HEK293 (cell line): ENCODE measurements around the gene TTC13.

Experiments
- CTCF ChIA-PET: fragments of 350-600 bp; formaldehyde crosslinking; extraction: SDS; loops from one replicate; lab custom pipeline; 2021; ENCODE audit warnings: antibody characterized with exemption; lab: Yijun Ruan, JAX
- POLR2A ChIA-PET: fragments of 300-600 bp; formaldehyde crosslinking; extraction: SDS; loops from one replicate; lab custom pipeline; 2020; ENCODE audit warnings: antibody characterized with exemption, inconsistent platforms; lab: Yijun Ruan, JAX
- H3K27ac ChIP-seq: fragments of 200-500 bp; sonication (Bioruptor generic); 2 replicates; pipeline ENCODE4 v1.5.1; 2014; ENCODE audit warnings: low read depth, low read length, control low read depth, inconsistent platforms; ENCODE audit errors: extremely low read depth
- H3K36me3 ChIP-seq, 2 experiments: fragments of 200-500 bp in 1 of 2; sonication (Bioruptor generic) in 1 of 2; 1 replicate in 1 of 2; 2 replicates in 1 of 2; pipeline ENCODE4 v1.5.1; 2014 to 2017; ENCODE audit warnings: inconsistent platforms in 2 of 2, low read length in 2 of 2; ENCODE audit not compliant: control insufficient read depth in 2 of 2, insufficient read depth in 1 of 2
- H3K4me1 ChIP-seq: fragments of 200-500 bp; sonication (Bioruptor generic); 2 replicates; pipeline ENCODE4 v1.5.1; 2014; ENCODE audit warnings: mild to moderate bottlenecking, low read length, inconsistent platforms; ENCODE audit not compliant: control insufficient read depth, insufficient read depth
- H3K4me3 ChIP-seq: 2 replicates; pipeline ENCODE4 v1.5.1; 2011; ENCODE audit warnings: low read depth, mild to moderate bottlenecking, control low read depth, low read length, moderate library complexity
- H3K9me3 ChIP-seq: fragments of 200-500 bp; sonication (Bioruptor generic); 2 replicates; pipeline ENCODE4 v1.5.1; 2014; ENCODE audit warnings: low read depth, low read length, inconsistent platforms; ENCODE audit not compliant: control insufficient read depth, insufficient read depth
- EGR2 ChIP-seq: fragments of 450-650 bp; formaldehyde crosslinking; IDR thresholded peaks from 2 replicates; pipeline ENCODE4 v1.5.1; 2016; ENCODE audit warnings: low read depth, missing biosample characterization, missing genetic modification characterization
- INSM2 ChIP-seq: fragments of 450-650 bp; formaldehyde crosslinking; IDR thresholded peaks from 2 replicates; pipeline ENCODE4 v1.5.1; 2016; ENCODE audit warnings: missing biosample characterization, missing genetic modification characterization
- KLF10 ChIP-seq: fragments of 450-650 bp; IDR thresholded peaks from 2 replicates; pipeline ENCODE4 v1.5.1; 2018; ENCODE audit warnings: missing biosample characterization, mild to moderate bottlenecking, missing genetic modification characterization
- KLF9 ChIP-seq: fragments of 450-650 bp; formaldehyde crosslinking; IDR thresholded peaks from 2 replicates; pipeline ENCODE4 v1.5.1; 2016; ENCODE audit warnings: missing biosample characterization, missing genetic modification characterization, low read depth
- PRDM1 ChIP-seq: fragments of 450-650 bp; formaldehyde crosslinking; IDR thresholded peaks from 2 replicates; pipeline ENCODE4; 2016; ENCODE audit warnings: missing biosample characterization, missing genetic modification characterization
- PRDM6 ChIP-seq: fragments of 450-650 bp; formaldehyde crosslinking; IDR thresholded peaks from 2 replicates; pipeline ENCODE4 v1.5.1; 2017; ENCODE audit warnings: missing biosample characterization, missing genetic modification characterization
- TRIM28 ChIP-seq: IDR thresholded peaks from 2 replicates; pipeline ENCODE4 v1.6.1; 2011; ENCODE audit warnings: low read length, control low read depth, borderline replicate concordance
- ZNF18 ChIP-seq: fragments of 450-650 bp; formaldehyde crosslinking; IDR thresholded peaks from 2 replicates; pipeline ENCODE4 v1.5.1; 2016; ENCODE audit warnings: missing biosample characterization, missing genetic modification characterization
- ZNF19 ChIP-seq: fragments of 450-650 bp; formaldehyde crosslinking; IDR thresholded peaks from 2 replicates; pipeline ENCODE4; 2016; ENCODE audit warnings: missing biosample characterization, missing genetic modification characterization, low read depth
- ZNF214 ChIP-seq: fragments of 450-650 bp; formaldehyde crosslinking; IDR thresholded peaks from 2 replicates; pipeline ENCODE4 v1.5.1; 2017; ENCODE audit warnings: missing biosample characterization, mild to moderate bottlenecking, missing genetic modification characterization, borderline replicate concordance
- ZNF23 ChIP-seq: fragments of 450-650 bp; formaldehyde crosslinking; IDR thresholded peaks from 2 replicates; pipeline ENCODE4 v1.5.1; 2016; ENCODE audit warnings: missing biosample characterization, missing genetic modification characterization, borderline replicate concordance
- ZNF239 ChIP-seq: fragments of 450-650 bp; formaldehyde crosslinking; IDR thresholded peaks from 2 replicates; pipeline ENCODE4 v1.5.1; 2016; ENCODE audit warnings: missing biosample characterization, missing genetic modification characterization
- ZNF404 ChIP-seq: fragments of 450-650 bp; formaldehyde crosslinking; IDR thresholded peaks from 2 replicates; pipeline ENCODE4 v1.5.1; 2017; ENCODE audit warnings: missing biosample characterization, missing genetic modification characterization
- ZNF423 ChIP-seq: fragments of 450-650 bp; formaldehyde crosslinking; IDR thresholded peaks from 2 replicates; pipeline ENCODE4 v1.5.1; 2016; ENCODE audit warnings: missing biosample characterization, missing genetic modification characterization
- ZNF426 ChIP-seq: fragments of 450-650 bp; formaldehyde crosslinking; IDR thresholded peaks from 2 replicates; pipeline ENCODE4 v1.5.1; 2017; ENCODE audit warnings: missing biosample characterization, missing genetic modification characterization, mild to moderate bottlenecking, inconsistent platforms, moderate library complexity
- ZNF48 ChIP-seq: fragments of 450-650 bp; formaldehyde crosslinking; IDR thresholded peaks from 2 replicates; pipeline ENCODE4 v1.5.1; 2016; ENCODE audit warnings: missing biosample characterization, missing genetic modification characterization
- ZNF501 ChIP-seq: fragments of 450-650 bp; formaldehyde crosslinking; IDR thresholded peaks from 2 replicates; pipeline ENCODE4 v1.5.1; 2016; ENCODE audit warnings: missing biosample characterization, missing genetic modification characterization
- ZNF518A ChIP-seq: fragments of 450-650 bp; formaldehyde crosslinking; conservative IDR thresholded peaks from 2 replicates; pipeline ENCODE4 v1.5.1; 2016; ENCODE audit warnings: low read depth, missing biosample characterization, missing genetic modification characterization
- ZNF624 ChIP-seq: fragments of 450-650 bp; formaldehyde crosslinking; IDR thresholded peaks from 2 replicates; pipeline ENCODE4 v1.5.1; 2017; ENCODE audit warnings: missing biosample characterization, missing genetic modification characterization
- ZNF654 ChIP-seq: fragments of 450-650 bp; formaldehyde crosslinking; IDR thresholded peaks from 2 replicates; pipeline ENCODE4 v1.5.1; 2016; ENCODE audit warnings: low read depth, missing biosample characterization, missing genetic modification characterization
- ZNF692 ChIP-seq: fragments of 450-650 bp; formaldehyde crosslinking; IDR thresholded peaks from 2 replicates; pipeline ENCODE4 v1.5.1; 2016; ENCODE audit warnings: missing biosample characterization, missing genetic modification characterization
- ZNF704 ChIP-seq: fragments of 450-650 bp; formaldehyde crosslinking; IDR thresholded peaks from 2 replicates; pipeline ENCODE4 v1.5.1; 2016; ENCODE audit warnings: missing biosample characterization, missing genetic modification characterization

TTC13 gene

GRCh38 chr1:230894664-230895063, 84.0 kb downstream of the TTC13 start (continued):
- TF ChIP-seq INSM2 (tag by site-specific recombination) (no peak), ZNF18 (tag by site-specific recombination) (no peak)

- Histone ChIP-seq H3K4me1 (no peaks in the 10 kb centered on the region), H3K36me3 (no peaks in the 10 kb centered on the region), H3K27ac (no peak overlapping the region), H3K4me3 (no peak overlapping the region), H3K9me3 (no peaks in the 10 kb centered on the region)
- POLR2A ChIA-PET: interaction anchor here (0.9 kb wide), 1 partner anchor 85 kb away, joined by 3 read pairs; the partner anchor contains the start of genes ARV1 and TTC13
- CTCF ChIA-PET: interaction anchor here (0.5 to 1.9 kb wide), 4 partner anchors 23 to 318 kb away, joined by 3 to 9 read pairs (median 4); no protein-coding TSS in a partner anchor
- TF ChIP-seq ZNF624 (tag by site-specific recombination) (no peak), TRIM28 (no peak), ZNF19 (tag by site-specific recombination) (no peak), ZNF48 (tag by site-specific recombination) (no peak), ZNF239 (tag by site-specific recombination) (no peak), ZNF692 (tag by site-specific recombination) (no peak), ZNF214 (no peak), ZNF704 (tag by site-specific recombination) (no peak), ZNF404 (tag by site-specific recombination) (no peak), EGR2 (tag by site-specific recombination) (no peak), ZNF426 (no peak), ZNF423 (no peak), KLF10 (tag by site-specific recombination) (no peak)
Measured at GRCh38 chr1:230894032-230894431, 84.6 kb downstream of the TTC13 start.

- H3K27ac ChIP-seq: no peak overlapping the region
- H3K36me3 ChIP-seq: no peaks in the 10 kb centered on the region
- no peak overlapping the region for H3K4me3 ChIP-seq
- ChIA-PET CTCF (no interaction called here), POLR2A (no interaction called here)
- no peaks in the 10 kb centered on the region for H3K9me3 ChIP-seq
- H3K4me1 ChIP-seq: no peaks in the 10 kb centered on the region
- TF ChIP-seq PRDM6: no peak
- no peak for TF ChIP-seq ZNF23
- no peak for TF ChIP-seq ZNF501 (tag by site-specific recombination)
- TF ChIP-seq PRDM1: no peak
- no peak for TF ChIP-seq KLF9 (tag by site-specific recombination)
- no peak for TF ChIP-seq ZNF518A (tag by site-specific recombination)
- TF ChIP-seq ZNF654 (tag by site-specific recombination): no peak
- no peak for TF ChIP-seq ZNF19 (tag by site-specific recombination)
Measured at GRCh38 chr1:230892018-230892491, 86.6 kb downstream of the TTC13 start.
